Neuronal stem cell (in vitro differentiated cells): ENCODE data around the gene OR5B2.

Experiments
- DNase-seq: peaks from one replicate; pipeline ENCODE4 v3.0.0-alpha.2; 2013; ENCODE audit warnings: low spot score
- H2AFZ ChIP-seq: one replicate; pipeline ENCODE4 v1.6.1; 2013; ENCODE audit warnings: mild to moderate bottlenecking, low read length, inconsistent platforms
- H2AK5ac ChIP-seq: 2 replicates; pipeline ENCODE4 v1.6.1; 2013; ENCODE audit warnings: low read depth, mild to moderate bottlenecking, inconsistent platforms, low read length, moderate library complexity, mixed read lengths
- H2BK120ac ChIP-seq: 2 replicates; pipeline ENCODE4 v1.6.1; 2013; ENCODE audit warnings: low read depth, mild to moderate bottlenecking, inconsistent platforms, low read length, moderate library complexity, mixed read lengths
- H2BK12ac ChIP-seq: one replicate; pipeline ENCODE4 v1.6.1; 2013; ENCODE audit warnings: low read length, inconsistent platforms
- H2BK15ac ChIP-seq: 2 replicates; pipeline ENCODE4 v1.6.1; 2013; ENCODE audit warnings: mild to moderate bottlenecking, low read length, inconsistent platforms, mixed read lengths
- H2BK5ac ChIP-seq: one replicate; pipeline ENCODE4 v1.6.1; 2013; ENCODE audit warnings: inconsistent platforms, mild to moderate bottlenecking, low read length, moderate library complexity
- H3K14ac ChIP-seq: one replicate; pipeline ENCODE4 v1.6.1; 2013; ENCODE audit warnings: low read length, inconsistent platforms
- H3K18ac ChIP-seq: 2 replicates; pipeline ENCODE4 v1.6.1; 2013; ENCODE audit warnings: low read length, inconsistent platforms
- H3K23ac ChIP-seq: 2 replicates; pipeline ENCODE4 v1.6.1; 2013; ENCODE audit warnings: low read depth, mild to moderate bottlenecking, mixed read lengths, low read length, inconsistent platforms; ENCODE audit not compliant: poor library complexity
- H3K27ac ChIP-seq: replicated peaks from 3 replicates; pipeline ENCODE4 v1.5.1; 2013; ENCODE audit warnings: low read length, inconsistent platforms
- H3K27me3 ChIP-seq, 3 experiments: 2 replicates each; pipeline ENCODE4 v1.6.1; 2013; ENCODE audit warnings: low read length in 3 of 3, mild to moderate bottlenecking in 2 of 3, inconsistent platforms in 1 of 3, low read depth in 1 of 3, mixed read lengths in 1 of 3, moderate library complexity in 1 of 3; ENCODE audit not compliant: control insufficient read depth in 3 of 3, insufficient read depth in 3 of 3
- H3K36me3 ChIP-seq, 2 donors: replicated peaks in 1 of 2; 2 replicates each; pipeline ENCODE4 v1.6.1; 2013; ENCODE audit warnings: low read length in 2 of 2; ENCODE audit not compliant: control insufficient read depth in 2 of 2, insufficient read depth in 2 of 2
- H3K4ac ChIP-seq: 2 replicates; pipeline ENCODE4 v1.6.1; 2013; ENCODE audit warnings: inconsistent platforms, mild to moderate bottlenecking, low read length, moderate library complexity
- H3K4me1 ChIP-seq, 2 donors: 1 replicate in 1 of 2; 2 replicates in 1 of 2; pipeline ENCODE4 v1.6.1; 2013; ENCODE audit warnings: low read length in 2 of 2, low read depth in 1 of 2; ENCODE audit not compliant: control insufficient read depth in 2 of 2, insufficient read depth in 1 of 2
- H3K4me2 ChIP-seq: one replicate; pipeline ENCODE4 v1.6.1; 2013; ENCODE audit warnings: mild to moderate bottlenecking, low read length, inconsistent platforms; ENCODE audit not compliant: insufficient read depth, poor library complexity, severe bottlenecking
- H3K4me3 ChIP-seq, 2 donors: 2 replicates each; pipeline ENCODE4 v1.5.1; 2013; ENCODE audit warnings: low read length in 2 of 2, mild to moderate bottlenecking in 2 of 2, inconsistent platforms in 1 of 2, moderate library complexity in 1 of 2
- H3K79me1 ChIP-seq: one replicate; pipeline ENCODE4 v1.6.1; 2013; ENCODE audit warnings: low read depth, mild to moderate bottlenecking, inconsistent platforms, low read length, moderate library complexity
- H3K9ac ChIP-seq: one replicate; pipeline ENCODE4 v1.6.1; 2013; ENCODE audit warnings: mild to moderate bottlenecking, low read depth, low read length, inconsistent platforms; ENCODE audit not compliant: poor library complexity
- H3K9me3 ChIP-seq, 2 donors: replicated peaks in 1 of 2; 2 replicates each; pipeline versions ENCODE3 to v1.6.1; 2013; ENCODE audit warnings: low read length in 2 of 2, mild to moderate bottlenecking in 2 of 2, inconsistent platforms in 1 of 2, low read depth in 1 of 2, mixed read lengths in 1 of 2, moderate library complexity in 1 of 2; ENCODE audit not compliant: control insufficient read depth in 2 of 2, insufficient read depth in 1 of 2
- H4K8ac ChIP-seq: one replicate; pipeline ENCODE4 v1.6.1; 2013; ENCODE audit warnings: low read depth, mild to moderate bottlenecking, inconsistent platforms, low read length, moderate library complexity
- H4K91ac ChIP-seq: one replicate; pipeline ENCODE4 v1.6.1; 2013; ENCODE audit warnings: low read length, low read depth, mild to moderate bottlenecking, inconsistent platforms; ENCODE audit not compliant: poor library complexity
- WGBS, 2 donors: extraction: QIAGEN DNeasy Blood & Tissue Kit; methylation state at CpG; one replicate each; pipeline ENCODE4 v1.1.7; 2013; ENCODE audit warnings: missing lambda C conversion rate in 2 of 2, mixed read lengths in 1 of 2; ENCODE audit not compliant: insufficient read length in 2 of 2, insufficient replicate concordance in 1 of 2; ENCODE audit errors: extremely low coverage in 2 of 2; 5-methylcytosine and 5-hydroxymethylcytosine counted together

OR5B2 gene

GRCh38 chr11:58438486-58438885 is 10.6 kb upstream of the OR5B2 start:
- Histone ChIP-seq H2BK15ac (no peak overlapping the region), H3K23ac (no peak overlapping the region), H3K79me1 (no peaks in the 10 kb centered on the region), H2BK120ac (no peak overlapping the region), H3K4me3 (no peak overlapping the region), H4K91ac (no peak overlapping the region), H3K4ac (no peak overlapping the region), H2AK5ac (no peak overlapping the region), H2AFZ (no peak overlapping the region), H2BK5ac (no peak overlapping the region), H3K36me3 (no peaks in the 10 kb centered on the region), H3K9me3 (no peaks in the 10 kb centered on the region), H3K18ac (no peak overlapping the region), H4K8ac (no peak overlapping the region), H3K9ac (no peak overlapping the region), H3K4me2 (no peak overlapping the region), H2BK12ac (no peak overlapping the region), H3K4me1 (no peaks in the 10 kb centered on the region), H3K27ac (no peak overlapping the region), H3K27me3 (no peaks in the 10 kb centered on the region), H3K14ac (no peak overlapping the region)
- no peak for DNase-seq
- WGBS, 2 donors, result no CpG with 5 or more reads among the region's 4 CpGs

- no peak overlapping the region for H4K91ac ChIP-seq
- H3K18ac ChIP-seq, result no peak overlapping the region
- no peaks in the 10 kb centered on the region for H3K79me1 ChIP-seq
- no peak overlapping the region for H2BK15ac ChIP-seq
- no peak overlapping the region for H2BK5ac ChIP-seq
- no peak overlapping the region for H2BK12ac ChIP-seq
- no peaks in the 10 kb centered on the region for H3K27me3 ChIP-seq
- H3K14ac ChIP-seq, result no peak overlapping the region
- H2AK5ac ChIP-seq, result no peak overlapping the region
- H2AFZ ChIP-seq, result no peak overlapping the region
- no peak overlapping the region for H3K4ac ChIP-seq
- H3K4me1 ChIP-seq, result no peaks in the 10 kb centered on the region
- H2BK120ac ChIP-seq, result no peak overlapping the region
- no peaks in the 10 kb centered on the region for H3K9me3 ChIP-seq
- H3K23ac ChIP-seq, result no peak overlapping the region
- no peaks in the 10 kb centered on the region for H3K36me3 ChIP-seq
- no peak for DNase-seq
- WGBS, 2 donors, result no CpG with 5 or more reads among the region's 3 CpGs
- no peak overlapping the region for H3K9ac ChIP-seq
- H3K4me3 ChIP-seq, result no peak overlapping the region
- no peak overlapping the region for H3K4me2 ChIP-seq
- no peak overlapping the region for H3K27ac ChIP-seq
- no peak overlapping the region for H4K8ac ChIP-seq
Measured at GRCh38 chr11:58434217-58434616, 6.3 kb upstream of the OR5B2 start.

- WGBS, 2 donors, result no CpG with 5 or more reads among the region's 3 CpGs
Measured at GRCh38 chr11:58433638-58434203, 5.8 kb upstream of the OR5B2 start.

GRCh38 chr11:58429273-58429672 is 1.4 kb upstream of the OR5B2 start:
- no peak overlapping the region for H4K91ac ChIP-seq
- no peak overlapping the region for H3K4ac ChIP-seq
- H2BK120ac ChIP-seq, result no peak overlapping the region
- H2BK5ac ChIP-seq, result no peak overlapping the region
- no peak overlapping the region for H3K23ac ChIP-seq
- H3K27ac ChIP-seq, result no peak overlapping the region
- no CpG with 5 or more reads among the region's 1 CpG for WGBS, 2 donors
- no peak overlapping the region for H3K9ac ChIP-seq
- no peak overlapping the region for H2BK12ac ChIP-seq
- no peak overlapping the region for H2AFZ ChIP-seq
- no peak for DNase-seq
- no peak overlapping the region for H3K4me2 ChIP-seq
- H2BK15ac ChIP-seq, result no peak overlapping the region
- no peaks in the 10 kb centered on the region for H3K79me1 ChIP-seq
- no peak overlapping the region for H3K14ac ChIP-seq
- no peaks in the 10 kb centered on the region for H3K36me3 ChIP-seq
- no peaks in the 10 kb centered on the region for H3K9me3 ChIP-seq
- H3K4me1 ChIP-seq, result no peaks in the 10 kb centered on the region
- no peak overlapping the region for H2AK5ac ChIP-seq
- no peaks in the 10 kb centered on the region for H3K27me3 ChIP-seq
- no peak overlapping the region for H3K18ac ChIP-seq
- H4K8ac ChIP-seq, result no peak overlapping the region
- H3K4me3 ChIP-seq, result no peak overlapping the region

More at GRCh38 chr11:58433638-58434203, 5.8 kb upstream of the OR5B2 start:
- no peak overlapping the region for H3K4ac ChIP-seq
- H3K9ac ChIP-seq, result no peak overlapping the region
- H2BK5ac ChIP-seq, result no peak overlapping the region
- no peaks in the 10 kb centered on the region for H3K4me1 ChIP-seq
- no peak overlapping the region for H3K4me3 ChIP-seq
- H2AFZ ChIP-seq, result no peak overlapping the region
- H3K27ac ChIP-seq, result no peak overlapping the region
- H3K79me1 ChIP-seq, result no peaks in the 10 kb centered on the region
- no peak for DNase-seq
- H3K23ac ChIP-seq, result no peak overlapping the region
- no peak overlapping the region for H2BK15ac ChIP-seq
- no peaks in the 10 kb centered on the region for H3K36me3 ChIP-seq
- H3K18ac ChIP-seq, result no peak overlapping the region
- H3K4me2 ChIP-seq, result no peak overlapping the region
- H3K14ac ChIP-seq, result no peak overlapping the region
- no peak overlapping the region for H4K91ac ChIP-seq
- no peak overlapping the region for H4K8ac ChIP-seq
- H3K9me3 ChIP-seq, result no peaks in the 10 kb centered on the region
- no peaks in the 10 kb centered on the region for H3K27me3 ChIP-seq
- no peak overlapping the region for H2BK12ac ChIP-seq
- H2BK120ac ChIP-seq, result no peak overlapping the region
- no peak overlapping the region for H2AK5ac ChIP-seq
